HEK293T (cell line): ENCODE data around the gene TRIM71.
"Not testable (repeated sequence)": the region's sequence is repeated elsewhere in the genome, so short reads cannot be mapped to it uniquely, and the experiment has no call there.

ENCODE experiments used
- CTCF ChIA-PET: fragments of 350-600 bp; formaldehyde crosslinking; extraction: SDS; loops from one replicate; lab custom pipeline; 2021; ENCODE audit warnings: antibody characterized with exemption, inconsistent platforms; lab: Yijun Ruan, JAX
- POLR2A ChIA-PET: fragments of 350-600 bp; formaldehyde crosslinking; extraction: SDS; loops from one replicate; lab custom pipeline; 2020; ENCODE audit warnings: antibody characterized with exemption, inconsistent platforms; lab: Yijun Ruan, JAX
- DNase-seq: peaks from one replicate; pipeline ENCODE4 v3.0.0; 2012; ENCODE audit warnings: mixed read lengths; ENCODE audit errors: extremely low spot score
- ARNT ChIP-seq: fragments of 450-650 bp; IDR thresholded peaks from 2 replicates; pipeline ENCODE4 v1.6.1; 2017; ENCODE audit warnings: mild to moderate bottlenecking
- BHLHE40 ChIP-seq: fragments of 450-650 bp; IDR thresholded peaks from 2 replicates; pipeline ENCODE4 v1.6.1; 2016; ENCODE audit warnings: mild to moderate bottlenecking, moderate library complexity, borderline replicate concordance
- CTBP1 ChIP-seq: fragments of 450-650 bp; IDR thresholded peaks from 2 replicates; pipeline ENCODE4 v1.6.1; 2016; ENCODE audit warnings: borderline replicate concordance
- ELF4 ChIP-seq: fragments of 450-650 bp; IDR thresholded peaks from 2 replicates; pipeline ENCODE4 v1.6.1; 2017; ENCODE audit warnings: antibody characterized with exemption
- FOXA1 ChIP-seq: fragments of 450-650 bp; IDR thresholded peaks from 2 replicates; pipeline ENCODE4 v1.6.1; 2016; ENCODE audit warnings: mild to moderate bottlenecking
- FOXK2 ChIP-seq: fragments of 450-650 bp; IDR thresholded peaks from 2 replicates; pipeline ENCODE4 v1.6.1; 2016; ENCODE audit warnings: mild to moderate bottlenecking
- FOXM1 ChIP-seq: fragments of 450-650 bp; IDR thresholded peaks from 2 replicates; pipeline ENCODE4 v1.6.1; 2017; ENCODE audit warnings: mild to moderate bottlenecking, borderline replicate concordance
- L3MBTL2 ChIP-seq: fragments of 450-650 bp; conservative IDR thresholded peaks from 2 replicates; pipeline ENCODE4 v1.6.1; 2016; ENCODE audit warnings: mild to moderate bottlenecking
- LEF1 ChIP-seq: fragments of 450-650 bp; IDR thresholded peaks from 2 replicates; pipeline ENCODE4 v1.6.1; 2017; ENCODE audit warnings: mild to moderate bottlenecking, borderline replicate concordance
- SP1 ChIP-seq: fragments of 450-650 bp; IDR thresholded peaks from 2 replicates; pipeline ENCODE4 v1.6.1; 2017
- SUZ12 ChIP-seq: fragments of 450-650 bp; IDR thresholded peaks from 2 replicates; pipeline ENCODE4 v1.6.1; 2016; ENCODE audit warnings: mild to moderate bottlenecking
- TARDBP ChIP-seq: fragments of 450-650 bp; IDR thresholded peaks from 2 replicates; pipeline ENCODE4 v1.6.1; 2016
- ZNF384 ChIP-seq: fragments of 450-650 bp; IDR thresholded peaks from 2 replicates; pipeline ENCODE4 v1.6.1; 2016
- TF ChIP-seq, protein P1 (sequence below): fragments of 450-650 bp; IDR thresholded peaks from 2 replicates; pipeline ENCODE4 v1.6.1; 2016

The TRIM71 gene

DNA sequence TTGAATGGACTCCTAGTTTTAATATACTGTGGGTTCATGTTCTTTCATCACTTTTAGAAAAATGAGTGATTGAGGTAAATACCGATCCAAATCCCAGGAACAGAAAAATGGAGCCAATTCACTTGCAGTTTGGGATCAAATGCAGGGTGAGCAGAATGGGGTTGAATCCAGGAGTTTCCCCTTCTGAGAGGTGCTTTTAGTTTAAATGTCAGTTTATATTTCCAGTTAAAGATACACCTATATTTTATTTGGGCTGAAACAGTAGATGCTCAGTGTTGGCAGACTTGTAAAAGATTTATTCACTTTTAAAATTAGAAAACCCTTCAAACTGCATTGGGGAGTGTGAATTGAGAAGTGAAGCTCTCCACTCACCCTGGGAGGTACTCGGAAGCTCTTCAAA is 2.6 kb downstream of the TRIM71 start:
- POLR2A ChIA-PET = no interaction called here
- no peak for TF ChIP-seq FOXK2
- no peak for TF ChIP-seq ZNF384
- TF ChIP-seq ARNT = no peak
- no peak for TF ChIP-seq L3MBTL2
- TF ChIP-seq BHLHE40 = no peak
- no peak for TF ChIP-seq SUZ12
- no peak for DNase-seq
- CTCF ChIA-PET = interaction anchor here (1.0 kb wide), 1 partner anchor 114 kb away, joined by 3 read pairs; no protein-coding TSS in a partner anchor

DNA sequence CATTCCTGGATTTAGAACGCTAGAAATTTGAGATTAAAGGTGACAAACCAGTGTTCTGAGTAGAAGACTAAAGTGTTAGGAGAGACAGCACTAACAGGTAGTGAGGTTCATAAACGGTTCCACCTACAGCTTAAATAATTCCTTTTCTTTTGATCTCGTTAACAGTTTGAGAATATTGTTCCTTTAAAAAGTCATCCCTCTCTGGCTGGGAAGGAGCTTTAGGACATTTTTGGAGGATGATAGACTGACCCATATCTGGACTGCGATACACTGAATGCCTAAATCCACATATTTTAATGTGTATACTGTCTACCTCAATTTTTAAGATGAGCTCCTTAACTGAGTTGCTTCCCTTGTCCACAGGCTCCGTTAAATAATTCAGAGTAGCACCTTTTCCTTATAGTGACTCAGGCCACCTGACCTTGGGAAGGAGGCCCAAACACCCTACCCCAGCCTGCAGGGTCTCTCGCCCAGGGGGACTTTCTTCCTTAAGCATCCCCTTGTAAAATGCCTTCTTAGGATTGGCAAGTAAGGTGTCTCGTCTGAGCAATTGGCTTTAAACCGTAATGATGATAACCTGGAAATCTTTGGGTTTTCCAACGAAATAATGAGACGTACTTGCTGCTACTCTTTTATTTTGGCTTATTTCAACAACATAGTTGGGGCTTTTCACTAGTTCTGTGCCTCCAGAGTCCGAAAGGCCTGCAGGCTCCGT is 3.3 kb downstream of the TRIM71 start:
- TF ChIP-seq, protein P1, sequence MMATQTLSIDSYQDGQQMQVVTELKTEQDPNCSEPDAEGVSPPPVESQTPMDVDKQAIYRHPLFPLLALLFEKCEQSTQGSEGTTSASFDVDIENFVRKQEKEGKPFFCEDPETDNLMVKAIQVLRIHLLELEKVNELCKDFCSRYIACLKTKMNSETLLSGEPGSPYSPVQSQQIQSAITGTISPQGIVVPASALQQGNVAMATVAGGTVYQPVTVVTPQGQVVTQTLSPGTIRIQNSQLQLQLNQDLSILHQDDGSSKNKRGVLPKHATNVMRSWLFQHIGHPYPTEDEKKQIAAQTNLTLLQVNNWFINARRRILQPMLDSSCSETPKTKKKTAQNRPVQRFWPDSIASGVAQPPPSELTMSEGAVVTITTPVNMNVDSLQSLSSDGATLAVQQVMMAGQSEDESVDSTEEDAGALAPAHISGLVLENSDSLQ = no peak
- TF ChIP-seq TARDBP = no peak
- no peak for TF ChIP-seq ZNF384
- TF ChIP-seq FOXM1 = no peak
- TF ChIP-seq FOXK2 = no peak
- TF ChIP-seq ARNT = no peak
- no peak for TF ChIP-seq CTBP1
- ChIA-PET CTCF (interaction anchor here (1.0 kb wide), 1 partner anchor 114 kb away, joined by 3 read pairs; no protein-coding TSS in a partner anchor), POLR2A (no interaction called here)
- DNase-seq = no peak

DNA sequence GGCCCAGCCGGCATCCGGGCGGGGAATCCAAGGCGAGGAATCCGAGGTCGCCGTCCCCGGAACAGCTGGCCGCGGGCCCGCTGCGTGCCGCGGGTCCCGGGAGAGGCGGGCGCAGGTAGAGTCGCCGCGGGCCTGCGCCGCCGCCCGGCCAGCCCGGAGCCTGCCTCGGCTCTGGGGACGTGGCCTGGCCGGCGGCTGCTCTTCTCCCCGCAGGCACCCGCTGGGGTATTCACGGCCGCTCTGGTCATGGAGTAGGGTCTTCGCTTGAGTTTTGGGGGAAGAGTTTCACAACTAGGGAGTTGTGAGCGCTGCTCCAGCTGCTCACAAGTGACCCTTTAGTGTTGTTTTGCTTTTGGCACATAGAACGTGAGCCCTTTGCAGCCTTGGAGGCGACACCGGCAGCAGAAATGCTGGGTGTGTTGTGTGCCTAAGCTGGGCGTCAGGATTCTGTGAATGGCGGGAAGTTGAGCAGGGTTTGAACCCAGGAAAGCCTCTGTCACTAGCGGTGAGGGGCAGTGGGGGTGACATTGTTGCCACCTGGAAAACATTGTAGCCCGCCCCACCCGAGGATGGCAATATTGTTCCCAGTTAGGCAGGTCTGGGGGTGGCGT is 4.0 kb downstream of the TRIM71 start:
- TF ChIP-seq FOXA1 (no peak), ELF4 (no peak), FOXM1 (no peak), ZNF384 (no peak), FOXK2 (no peak), SUZ12 (no peak), SP1 (no peak), TARDBP (no peak)
- TF ChIP-seq, protein P1 = no peak
- CTCF ChIA-PET = no interaction called here
- DNase-seq = no peak
- POLR2A ChIA-PET = no interaction called here

DNA sequence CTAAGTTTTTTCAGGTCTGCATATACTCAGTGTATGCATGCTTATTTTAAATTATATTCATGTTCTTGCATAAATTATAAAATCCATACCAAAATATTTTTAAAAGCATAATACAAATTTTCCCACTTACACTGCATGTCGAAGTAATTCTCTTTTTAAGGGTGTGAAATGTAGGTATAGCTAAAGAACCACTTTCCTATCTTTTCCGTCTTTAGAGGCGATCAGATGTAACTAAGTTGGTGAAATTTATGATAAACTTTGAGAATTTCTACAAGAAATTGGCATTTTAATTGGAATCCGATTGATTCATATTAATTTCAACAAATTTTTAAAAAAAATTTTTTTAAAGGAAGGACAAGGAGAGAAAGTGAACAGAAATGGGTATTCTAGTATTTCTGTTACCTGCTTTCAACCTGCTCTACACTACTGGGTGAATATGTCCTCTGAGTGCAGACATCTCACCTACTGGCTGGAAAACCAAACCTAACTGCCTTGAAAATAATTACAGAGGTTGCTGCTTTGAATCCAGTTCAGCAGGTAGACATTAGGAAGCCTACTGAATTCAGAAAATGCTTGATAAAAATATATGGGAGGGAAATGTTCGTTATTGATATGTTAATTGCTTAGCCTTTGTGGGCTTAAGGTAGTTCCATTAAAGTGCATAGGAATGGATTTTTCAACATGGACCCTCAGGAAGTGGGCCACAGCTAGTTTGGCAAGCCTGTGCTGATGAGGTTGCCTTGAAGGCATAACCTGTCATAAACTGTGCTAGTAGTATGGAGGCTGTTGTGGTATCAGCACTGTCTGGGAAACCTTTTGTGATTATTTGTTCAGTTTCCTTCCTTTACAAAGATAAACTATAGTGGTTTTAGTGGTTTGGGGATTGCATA is 5.1 kb downstream of the TRIM71 start:
- no peak for DNase-seq
- POLR2A ChIA-PET = no interaction called here
- TF ChIP-seq, protein P1 = no peak
- TF ChIP-seq ELF4 (no peak), FOXK2 (no peak), FOXM1 (no peak), BHLHE40 (no peak), LEF1 (no peak)
- CTCF ChIA-PET = no interaction called here

DNA sequence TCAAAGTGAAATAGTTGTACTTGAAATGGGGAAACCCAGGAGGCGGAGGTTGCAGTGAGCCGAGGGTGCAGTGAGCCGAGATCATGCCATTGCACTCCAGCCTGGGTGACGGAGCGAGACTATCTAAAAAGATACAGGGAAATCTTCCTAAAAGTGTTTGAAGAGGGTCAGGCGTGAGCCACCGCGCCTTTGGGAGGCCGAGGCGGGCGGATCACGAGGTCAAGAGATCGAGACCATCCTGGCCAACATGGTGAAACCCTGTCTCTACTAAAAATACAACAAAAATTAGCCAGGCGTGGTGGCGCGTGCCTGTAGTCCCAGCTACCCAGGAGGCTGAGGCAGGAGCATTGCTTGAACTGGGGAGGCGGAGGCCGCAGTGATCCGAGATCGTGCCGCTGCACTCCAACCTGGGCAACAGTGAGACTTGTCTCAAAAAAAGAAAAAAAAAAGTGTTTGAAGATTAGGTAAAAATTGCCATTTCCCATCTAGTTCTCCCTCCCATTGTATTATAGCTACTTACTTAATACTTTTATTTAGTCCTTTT is 5.9 kb downstream of the TRIM71 start:
- DNase-seq, POLR2A ChIA-PET, CTCF ChIA-PET: not testable (repeated sequence)

DNA sequence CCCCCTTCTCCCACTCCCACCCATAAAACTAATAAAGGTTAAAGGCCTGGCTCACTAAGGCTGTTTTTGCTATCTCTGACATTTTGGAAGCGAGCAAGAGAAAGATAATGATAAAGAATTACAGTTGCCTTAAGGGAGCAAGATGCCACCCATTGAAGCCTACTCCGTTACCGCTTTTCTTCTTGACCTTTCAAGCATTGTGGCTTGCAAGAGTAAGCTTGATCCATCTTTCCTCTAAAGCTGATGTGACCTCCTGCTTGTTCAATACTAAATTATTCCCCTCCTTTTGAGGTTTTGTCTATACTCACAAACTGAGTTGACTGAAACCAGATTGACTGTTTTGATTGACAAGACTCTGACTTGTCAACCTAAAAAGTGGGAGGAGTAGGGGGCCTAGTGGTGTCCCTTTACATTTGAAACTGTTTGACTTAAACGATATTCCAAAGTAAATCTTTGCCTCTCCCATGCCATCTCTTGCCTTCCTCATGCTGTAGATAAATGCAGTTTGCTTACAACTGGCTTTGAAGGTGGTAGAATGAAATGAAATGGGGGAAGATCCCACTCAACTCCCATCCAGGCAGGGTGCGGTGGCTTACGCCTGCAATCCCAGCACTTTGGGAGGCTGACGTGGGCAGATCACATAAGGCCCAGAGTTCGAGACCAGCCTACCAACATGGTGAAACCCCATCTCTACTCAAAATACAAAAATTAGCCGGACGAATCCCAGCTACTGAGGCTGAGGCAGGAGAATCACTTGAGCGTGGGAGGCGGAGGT is 8.0 kb downstream of the TRIM71 start:
- CTCF ChIA-PET = no interaction called here
- POLR2A ChIA-PET = interaction anchor here (1.3 kb wide), 1 partner anchor 9 kb away, joined by 4 read pairs; no protein-coding TSS in a partner anchor
- TF ChIP-seq, protein P1 = no peak
- TF ChIP-seq SUZ12 (no peak), ZNF384 (no peak)
- no peak for DNase-seq
